Caco-2 (cell line): ENCODE data around the gene PLA2G12A. TPM values are rescaled to one million over a fixed set of nuclear protein-coding genes. Genes with fewer than 3 reads are reported as not detected.
A peak's percentile ranks its signal among the peaks of the same experiment; 100 is the strongest.

Experiments used
- Bru-seq: library from RNA; stranded (reverse); fragments of 400-500 nt; gene quantifications from one replicate; lab custom pipeline; 2021; lab: Mats Ljungman, UMichigan
- BruChase-seq, 2 experiments: library from RNA; stranded (reverse); fragments of 400-500 nt; gene quantifications; one replicate each; lab custom pipeline; 2021; lab: Mats Ljungman, UMichigan
- BruUV-seq: library from RNA; stranded (reverse); fragments of 400-500 nt; replicated peaks from 2 replicates; lab custom pipeline; 2021; lab: Mats Ljungman, UMichigan
- CTCF ChIA-PET: fragments of 300-600 bp; sonication (Branson Sonifier 250); formaldehyde crosslinking; loops from one replicate; lab custom pipeline; 2022; ENCODE audit warnings: antibody characterized with exemption; lab: Charles Lee
- POLR2A ChIA-PET: fragments of 300-600 bp; sonication (Branson Sonifier 250); formaldehyde crosslinking; loops from one replicate; lab custom pipeline; 2022; ENCODE audit warnings: antibody characterized with exemption; lab: Charles Lee
- DNase-seq, 2 experiments: peaks; one replicate each; pipeline versions ENCODE4 v3.0.0 to v3.0.0-alpha.2; 2020 to 2022
- H3K27me3 ChIP-seq: replicated peaks from 2 replicates; pipeline ENCODE4 v1.6.0; 2011; ENCODE audit warnings: low read length; ENCODE audit not compliant: control insufficient read depth, insufficient read depth
- H3K36me3 ChIP-seq: 2 replicates; pipeline ENCODE4 v1.5.1; 2011; ENCODE audit warnings: low read length; ENCODE audit not compliant: control insufficient read depth, insufficient read depth
- H3K4me1 ChIP-seq: fragments of 250-450 bp; sonication (Bioruptor Pico); 2 replicates; pipeline ENCODE4 v1.5.1; 2020; ENCODE audit warnings: mild to moderate bottlenecking
- H3K4me3 ChIP-seq: 2 replicates; pipeline ENCODE4 v1.5.1; 2011; ENCODE audit warnings: low read depth, mild to moderate bottlenecking, control low read depth, low read length
- H3K9me3 ChIP-seq: fragments of 250-450 bp; sonication (Bioruptor Pico); 2 replicates; pipeline ENCODE4 v1.5.1; 2020; ENCODE audit warnings: mild to moderate bottlenecking, moderate library complexity
- H3K27ac Mint-ChIP-seq: one replicate; pipeline ENCODE4 v1.8.0; 2022; ENCODE audit warnings: mixed read lengths; ENCODE audit not compliant: unreplicated experiment
- H3K27me3 Mint-ChIP-seq: one replicate; pipeline ENCODE4 v1.8.0; 2022; ENCODE audit warnings: mixed read lengths; ENCODE audit not compliant: insufficient read depth, unreplicated experiment
- H3K36me3 Mint-ChIP-seq: one replicate; pipeline ENCODE4 v1.8.0; 2022; ENCODE audit warnings: mild to moderate bottlenecking, mixed read lengths; ENCODE audit not compliant: insufficient read depth, unreplicated experiment
- H3K4me1 Mint-ChIP-seq: one replicate; pipeline ENCODE4 v1.8.0; 2022; ENCODE audit warnings: low read depth, mixed read lengths; ENCODE audit not compliant: unreplicated experiment
- H3K4me3 Mint-ChIP-seq: one replicate; pipeline ENCODE4 v1.8.0; 2022; ENCODE audit warnings: mild to moderate bottlenecking, moderate library complexity, mixed read lengths; ENCODE audit not compliant: unreplicated experiment
- H3K9me3 Mint-ChIP-seq: one replicate; pipeline ENCODE4 v1.8.0; 2022; ENCODE audit warnings: mixed read lengths; ENCODE audit not compliant: unreplicated experiment
- intact Hi-C: fragments of 100-400 bp; cut with micrococcal nuclease; formaldehyde crosslinking; loops from one replicate; pipeline ENCODE4 v1.10.0; 2022; ENCODE audit not compliant: unreplicated experiment
- long read RNA-seq: library from polyadenylated mRNA; stranded (forward); transcript quantifications from one replicate; pipeline ENCODE4 v2.0.0, GENCODE V29; 2022
- total RNA-seq: library from RNA; stranded (reverse); gene quantifications from 2 replicates; pipeline ENCODE4 v1.2.3, GENCODE V29; 2022
- TF ChIP-seq, protein P1 (sequence below), 2 experiments: fragments of 200-600 bp in 1 of 2; IDR thresholded peaks; 1 replicate in 1 of 2; 2 replicates in 1 of 2; pipeline versions ENCODE4 v1.5.1 to v1.8.0; 2011 to 2022; ENCODE audit warnings: antibody characterized with exemption in 1 of 2, control low read depth in 1 of 2, inconsistent platforms in 1 of 2, low read depth in 1 of 2, low read length in 1 of 2, mild to moderate bottlenecking in 1 of 2, moderate library complexity in 1 of 2; ENCODE audit not compliant: insufficient read depth in 1 of 2, severe bottlenecking in 1 of 2, unreplicated experiment in 1 of 2

Gene PLA2G12A
- total RNA-seq = 34.1 and 47.8 TPM in 2 replicates
- percentile 89 among the genes with signal in this experiment for Bru-seq, nascent RNA
- BruChase-seq, experiment 1, labeled RNA remaining after a 2-hour chase = percentile 97 among the genes with signal in this experiment
- percentile 95 among the genes with signal in this experiment for BruChase-seq, experiment 2, labeled RNA remaining after a 6-hour chase
- long read RNA-seq, full-length matches to known transcripts = 62 of 65 reads
- long read RNA-seq, partial matches to known transcripts = 1 of 65 reads
- long read RNA-seq, other reads (novel, unspliced or antisense) = 2 of 65 reads

DNA sequence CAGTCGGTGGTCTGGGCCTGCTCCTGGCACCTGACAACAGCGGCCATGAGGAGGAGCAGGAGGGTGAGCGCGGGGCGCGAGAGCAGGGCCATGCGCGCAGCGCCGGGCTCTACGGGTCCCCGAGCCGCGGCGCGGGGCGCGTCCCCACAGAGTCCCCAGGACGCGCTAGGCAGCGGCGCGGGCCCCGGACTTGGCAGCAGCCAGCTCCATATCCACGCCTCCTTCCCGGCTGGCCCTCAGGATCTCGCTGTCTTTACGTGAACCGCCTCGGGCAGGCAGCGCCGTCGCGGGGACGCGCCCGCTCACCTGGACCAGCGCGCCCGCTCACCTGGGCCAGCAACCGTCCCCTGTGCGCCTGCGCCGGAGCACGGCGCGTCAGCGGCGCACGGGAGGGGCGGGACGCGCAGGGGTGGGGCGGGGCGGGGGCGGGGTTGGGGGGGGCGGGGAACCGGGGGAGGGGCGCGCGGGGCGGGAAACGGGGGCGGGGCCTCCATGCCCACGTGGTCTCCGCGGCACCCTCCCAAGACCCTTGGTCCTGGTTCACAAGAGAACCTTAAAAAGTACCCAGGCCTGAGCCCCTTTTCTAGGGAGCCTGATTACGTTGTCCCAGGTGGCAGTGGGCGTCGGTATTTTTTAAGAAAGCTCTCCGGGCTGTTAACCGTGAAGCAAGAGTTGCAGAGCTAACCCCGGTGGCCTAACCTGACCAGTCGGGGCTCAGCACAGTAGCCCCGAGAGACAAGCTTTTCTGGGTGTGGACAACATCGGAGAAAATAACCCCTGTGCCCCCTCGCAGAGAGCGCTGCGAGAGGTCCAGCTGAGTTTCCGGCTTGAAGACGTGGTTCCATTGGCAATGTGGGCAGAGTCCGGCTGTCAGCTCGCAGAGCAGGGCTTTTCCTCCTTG is at the start of gene PLA2G12A:
Gene PLA2G12A, minus strand, starts transcription at position 353 of the 901 bp plus-strand sequence. Its CDS starts 261 bp downstream, at position 92.
- peaks cover 3% of the 10 kb centered on the region for H3K27me3 Mint-ChIP-seq
- H3K4me1 ChIP-seq = 0 out of 2 replicates have a peak, but pooled peaks cover 5% of the 10 kb centered on the region
- peak within 1 kb of the TSS; percentile 65 for H3K4me3 ChIP-seq
- H3K36me3 ChIP-seq = no peaks in the 10 kb centered on the region
- CTCF ChIA-PET = interaction anchor here (0.5 to 1.4 kb wide), 5 partner anchors 26 to 494 kb away, joined by 3 to 6 read pairs (median 3); partner anchors contain the start of gene CASP6
- H3K4me1 Mint-ChIP-seq = peaks cover 9% of the 10 kb centered on the region
- peak within 1 kb of the TSS; percentile 84 for H3K27ac Mint-ChIP-seq
- no peaks in the 10 kb centered on the region for H3K9me3 Mint-ChIP-seq
- no TSS peak for BruUV-seq
- no peaks in the 10 kb centered on the region for H3K9me3 ChIP-seq
- DNase-seq = peak; percentile 93
- TF ChIP-seq, protein P1, sequence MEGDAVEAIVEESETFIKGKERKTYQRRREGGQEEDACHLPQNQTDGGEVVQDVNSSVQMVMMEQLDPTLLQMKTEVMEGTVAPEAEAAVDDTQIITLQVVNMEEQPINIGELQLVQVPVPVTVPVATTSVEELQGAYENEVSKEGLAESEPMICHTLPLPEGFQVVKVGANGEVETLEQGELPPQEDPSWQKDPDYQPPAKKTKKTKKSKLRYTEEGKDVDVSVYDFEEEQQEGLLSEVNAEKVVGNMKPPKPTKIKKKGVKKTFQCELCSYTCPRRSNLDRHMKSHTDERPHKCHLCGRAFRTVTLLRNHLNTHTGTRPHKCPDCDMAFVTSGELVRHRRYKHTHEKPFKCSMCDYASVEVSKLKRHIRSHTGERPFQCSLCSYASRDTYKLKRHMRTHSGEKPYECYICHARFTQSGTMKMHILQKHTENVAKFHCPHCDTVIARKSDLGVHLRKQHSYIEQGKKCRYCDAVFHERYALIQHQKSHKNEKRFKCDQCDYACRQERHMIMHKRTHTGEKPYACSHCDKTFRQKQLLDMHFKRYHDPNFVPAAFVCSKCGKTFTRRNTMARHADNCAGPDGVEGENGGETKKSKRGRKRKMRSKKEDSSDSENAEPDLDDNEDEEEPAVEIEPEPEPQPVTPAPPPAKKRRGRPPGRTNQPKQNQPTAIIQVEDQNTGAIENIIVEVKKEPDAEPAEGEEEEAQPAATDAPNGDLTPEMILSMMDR (IDR thresholded peaks at IDR 0.05; ENCODE audit: insufficient read depth in 1 of 2, low read depth in 1 of 2, low read length in 1 of 2, severe bottlenecking in 1 of 2, unreplicated experiment in 1 of 2) = no peak
- no peaks in the 10 kb centered on the region for H3K27me3 ChIP-seq
- POLR2A ChIA-PET = interaction anchor here (0.8 to 1.4 kb wide), 4 partner anchors 14 to 89 kb away, joined by 3 to 5 read pairs (median 4); partner anchors contain the start of gene CASP6
- peak within 1 kb of the TSS; percentile 86 for H3K4me3 Mint-ChIP-seq
- no peaks in the 10 kb centered on the region for H3K36me3 Mint-ChIP-seq
- intact Hi-C loops = loop anchor here (1.0 to 5.0 kb wide), 4 partner anchors 27 to 298 kb away; partner anchors contain the start of genes CASP6, GAR1 and SEC24B

DNA sequence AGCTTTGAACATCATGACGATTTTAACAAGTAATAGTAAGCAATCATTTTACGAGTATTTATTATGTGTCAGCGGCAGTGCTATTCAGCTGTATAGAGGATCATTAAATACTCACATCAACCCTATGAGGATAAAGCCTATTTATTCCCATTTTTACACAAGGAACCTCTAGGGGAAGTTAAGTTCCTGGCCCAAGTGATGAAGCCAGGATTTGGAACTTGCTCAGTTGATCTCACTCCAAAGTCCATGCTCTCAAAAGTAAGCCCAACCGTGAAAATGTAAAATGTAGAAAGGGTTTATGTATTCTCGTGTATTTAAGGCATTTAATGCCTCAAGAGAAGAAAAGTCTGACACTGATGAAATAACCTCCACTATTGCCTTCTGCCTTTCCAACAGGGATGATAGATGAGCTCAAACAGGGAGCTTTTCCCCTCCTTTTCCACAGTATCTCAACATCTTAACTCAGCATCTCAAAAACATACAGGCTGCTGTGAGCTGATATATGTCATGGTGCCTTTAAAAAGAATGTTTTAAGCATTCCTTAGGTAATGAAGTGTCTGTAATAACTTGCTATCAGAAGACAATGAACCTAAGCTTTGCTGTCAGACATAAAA is 35.0 kb upstream of the PLA2G12A start:
- peaks cover 9% of the 10 kb centered on the region for H3K27me3 Mint-ChIP-seq
- no peaks in the 10 kb centered on the region for H3K36me3 Mint-ChIP-seq
- H3K27ac Mint-ChIP-seq = no peak overlapping the region
- TF ChIP-seq, protein P1 (IDR thresholded peaks at IDR 0.05; ENCODE audit: insufficient read depth in 1 of 2, low read depth in 1 of 2, low read length in 1 of 2, severe bottlenecking in 1 of 2, unreplicated experiment in 1 of 2) = no peak
- no peaks in the 10 kb centered on the region for H3K9me3 ChIP-seq
- H3K4me3 ChIP-seq = no peak overlapping the region
- no TSS peak for BruUV-seq
- ChIA-PET POLR2A (no interaction called here), CTCF (no interaction called here)
- no peak overlapping the region for H3K4me3 Mint-ChIP-seq
- H3K27me3 ChIP-seq = no peaks in the 10 kb centered on the region
- no peaks in the 10 kb centered on the region for H3K36me3 ChIP-seq
- no peak for DNase-seq
- H3K4me1 ChIP-seq = no peaks in the 10 kb centered on the region
- intact Hi-C loops = no loop called here
- H3K4me1 Mint-ChIP-seq = no peaks in the 10 kb centered on the region
- H3K9me3 Mint-ChIP-seq = no peaks in the 10 kb centered on the region

DNA sequence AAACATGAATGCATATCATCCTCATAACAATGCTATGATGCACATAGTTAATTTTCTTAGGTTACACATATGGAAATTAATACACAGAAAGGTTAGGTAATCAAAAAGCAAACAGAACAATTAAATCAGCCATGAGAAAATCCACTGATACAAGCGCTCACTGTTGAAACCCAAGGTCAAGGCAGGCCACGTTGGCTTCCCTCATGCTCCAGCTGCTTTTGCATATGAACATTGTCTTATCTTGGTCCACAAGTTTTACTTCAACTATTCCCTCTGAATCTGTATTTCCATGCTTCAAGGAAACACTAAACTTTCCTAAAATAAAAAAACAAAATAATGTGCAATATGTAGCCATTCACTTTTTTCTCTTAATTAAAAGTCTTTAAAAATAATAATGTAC is 34.5 kb upstream of the PLA2G12A start:
- TF ChIP-seq, protein P1 (IDR thresholded peaks at IDR 0.05; ENCODE audit: insufficient read depth in 1 of 2, low read depth in 1 of 2, low read length in 1 of 2, severe bottlenecking in 1 of 2, unreplicated experiment in 1 of 2) = no peak
- ChIA-PET POLR2A (no interaction called here), CTCF (no interaction called here)
- Mint-ChIP-seq H3K36me3 (no peaks in the 10 kb centered on the region), H3K9me3 (no peaks in the 10 kb centered on the region), H3K27ac (no peak overlapping the region), H3K27me3 (peaks cover 9% of the 10 kb centered on the region), H3K4me1 (no peaks in the 10 kb centered on the region), H3K4me3 (no peak overlapping the region)
- DNase-seq = no peak
- Histone ChIP-seq H3K4me1 (no peaks in the 10 kb centered on the region), H3K4me3 (no peak overlapping the region), H3K36me3 (no peaks in the 10 kb centered on the region), H3K27me3 (no peaks in the 10 kb centered on the region), H3K9me3 (no peaks in the 10 kb centered on the region)
- BruUV-seq = no TSS peak
- intact Hi-C loops = no loop called here
